ENCODE measurements around the gene MEFV. TPM values are rescaled to one million over a fixed set of nuclear protein-coding genes. Genes with fewer than 3 reads are reported as not detected.

MEFV gene
- total RNA-seq, 2 experiments from 2014 or later: not detected

DNA sequence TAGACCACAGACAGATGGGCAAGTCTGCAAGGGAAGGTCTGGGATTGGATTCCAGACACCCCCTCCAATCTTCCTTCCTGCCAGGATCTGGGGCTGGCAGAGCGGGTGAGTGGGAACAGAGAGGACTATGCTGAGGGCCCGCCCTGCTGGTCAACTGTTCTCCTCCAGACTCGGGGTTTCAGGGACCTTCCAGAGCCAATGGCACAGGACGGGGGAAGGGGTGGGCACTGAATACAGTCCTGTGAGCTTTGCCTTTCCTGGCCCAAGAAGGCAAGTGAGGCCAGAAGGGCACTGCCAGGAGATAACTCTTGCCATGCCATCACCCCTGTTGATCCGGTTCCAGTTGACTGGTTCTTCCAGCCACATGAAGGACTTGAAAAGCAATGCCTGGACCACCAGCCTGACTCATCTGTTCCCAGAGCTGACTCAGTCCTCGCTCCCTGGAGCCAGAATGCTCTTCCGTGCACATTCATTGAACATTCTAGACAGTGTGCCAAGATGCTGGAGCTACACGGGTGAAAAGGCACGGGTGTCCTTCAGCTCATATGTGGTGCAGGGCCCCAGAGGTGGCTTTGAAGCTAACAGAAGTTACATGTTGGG, 533 bp upstream of the MEFV start:
- Mint-ChIP-seq H3K36me3 (ENCODE audit: low read depth) (no peaks in the 10 kb centered on the region), H3K27me3 (no peaks in the 10 kb centered on the region), H3K4me1 (ENCODE audit: low read depth) (peaks cover 3% of the 10 kb centered on the region), H3K27ac (no peak overlapping the region), H3K9me3 (no peaks in the 10 kb centered on the region), H3K4me3 (no peak overlapping the region)
- TF ChIP-seq, protein P1, sequence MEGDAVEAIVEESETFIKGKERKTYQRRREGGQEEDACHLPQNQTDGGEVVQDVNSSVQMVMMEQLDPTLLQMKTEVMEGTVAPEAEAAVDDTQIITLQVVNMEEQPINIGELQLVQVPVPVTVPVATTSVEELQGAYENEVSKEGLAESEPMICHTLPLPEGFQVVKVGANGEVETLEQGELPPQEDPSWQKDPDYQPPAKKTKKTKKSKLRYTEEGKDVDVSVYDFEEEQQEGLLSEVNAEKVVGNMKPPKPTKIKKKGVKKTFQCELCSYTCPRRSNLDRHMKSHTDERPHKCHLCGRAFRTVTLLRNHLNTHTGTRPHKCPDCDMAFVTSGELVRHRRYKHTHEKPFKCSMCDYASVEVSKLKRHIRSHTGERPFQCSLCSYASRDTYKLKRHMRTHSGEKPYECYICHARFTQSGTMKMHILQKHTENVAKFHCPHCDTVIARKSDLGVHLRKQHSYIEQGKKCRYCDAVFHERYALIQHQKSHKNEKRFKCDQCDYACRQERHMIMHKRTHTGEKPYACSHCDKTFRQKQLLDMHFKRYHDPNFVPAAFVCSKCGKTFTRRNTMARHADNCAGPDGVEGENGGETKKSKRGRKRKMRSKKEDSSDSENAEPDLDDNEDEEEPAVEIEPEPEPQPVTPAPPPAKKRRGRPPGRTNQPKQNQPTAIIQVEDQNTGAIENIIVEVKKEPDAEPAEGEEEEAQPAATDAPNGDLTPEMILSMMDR (IDR thresholded peaks at IDR 0.05): no peak
- CTCF ChIA-PET: interaction anchor here (2.4 kb wide), 1 partner anchor 10 kb away, joined by 6 read pairs; no protein-coding TSS in a partner anchor
- intact Hi-C loops (cut with micrococcal nuclease): no loop called here
- ATAC-seq: no peak
- DNase-seq: no peak
- POLR2A ChIA-PET: interaction anchor here (0.6 to 1.7 kb wide), 2 partner anchors 33 to 188 kb away, joined by 3 to 9 read pairs; no protein-coding TSS in a partner anchor

DNA sequence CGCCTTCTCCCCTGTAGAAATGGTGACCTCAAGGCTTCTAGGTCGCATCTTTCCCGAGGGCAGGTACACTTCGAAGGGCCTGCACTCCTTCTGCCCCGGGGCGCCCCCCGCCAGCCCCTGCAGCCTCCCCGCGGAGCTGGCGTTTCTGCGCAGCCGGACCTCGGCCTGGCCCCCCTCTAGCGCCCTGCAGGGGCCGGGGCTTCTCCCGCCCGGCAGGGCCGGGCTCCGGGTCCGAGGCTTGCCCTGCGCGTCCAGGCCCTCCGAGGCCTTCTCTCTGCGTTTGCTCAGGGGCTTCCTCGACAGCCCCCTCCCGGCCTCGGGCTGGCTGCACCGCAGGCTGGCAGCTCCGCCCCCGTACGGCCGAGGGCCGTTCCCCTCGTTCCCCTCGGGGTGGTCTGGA, 2.1 kb downstream of the MEFV start:
- Mint-ChIP-seq H3K36me3 (ENCODE audit: low read depth) (no peaks in the 10 kb centered on the region), H3K4me1 (ENCODE audit: low read depth) (no peaks in the 10 kb centered on the region), H3K27me3 (peaks cover 2% of the 10 kb centered on the region), H3K9me3 (no peaks in the 10 kb centered on the region), H3K4me3 (no peak overlapping the region), H3K27ac (no peak overlapping the region)
- intact Hi-C loops (cut with micrococcal nuclease): no loop called here
- DNase-seq (no peak), ATAC-seq (no peak)
- CTCF ChIA-PET: interaction anchor here (1.5 kb wide), 1 partner anchor 12 kb away, joined by 5 read pairs; no protein-coding TSS in a partner anchor
- TF ChIP-seq, protein P1 (IDR thresholded peaks at IDR 0.05): no peak
- POLR2A ChIA-PET: interaction anchor here (1.4 kb wide), 1 partner anchor 9 kb away, joined by 4 read pairs; no protein-coding TSS in a partner anchor

- Mint-ChIP-seq H3K36me3 (ENCODE audit: low read depth) (no peaks in the 10 kb centered on the region), H3K4me3 (no peak overlapping the region), H3K27me3 (peaks cover 2% of the 10 kb centered on the region), H3K9me3 (no peaks in the 10 kb centered on the region), H3K4me1 (ENCODE audit: low read depth) (no peaks in the 10 kb centered on the region), H3K27ac (no peak overlapping the region)
- DNase-seq (no peak), ATAC-seq (no peak)
- ChIA-PET POLR2A (interaction anchor here (0.9 to 1.4 kb wide), 2 partner anchors 10 to 82 kb away, joined by 3 to 4 read pairs; no protein-coding TSS in a partner anchor), CTCF (interaction anchor here (0.8 to 1.5 kb wide), 2 partner anchors 10 to 13 kb away, joined by 3 to 5 read pairs; no protein-coding TSS in a partner anchor)
- TF ChIP-seq, protein P1 (IDR thresholded peaks at IDR 0.05): no peak
- intact Hi-C loops (cut with micrococcal nuclease): no loop called here
Measured at GRCh38 chr16:3252967-3253366, 3.5 kb downstream of the MEFV start.

GRCh38 chr16:3249451-3249850, 7.0 kb downstream of the MEFV start:
- DNase-seq: no peak
- H3K4me1 Mint-ChIP-seq (ENCODE audit: low read depth): no peaks in the 10 kb centered on the region
- POLR2A ChIA-PET: interaction anchor here (1.1 kb wide), 1 partner anchor 15 kb away, joined by 3 read pairs; no protein-coding TSS in a partner anchor
- intact Hi-C loops (cut with micrococcal nuclease): no loop called here
- no peaks in the 10 kb centered on the region for H3K36me3 Mint-ChIP-seq (ENCODE audit: low read depth)
- H3K27me3 Mint-ChIP-seq: peaks cover 2% of the 10 kb centered on the region
- CTCF ChIA-PET: no interaction called here
- no peak overlapping the region for H3K27ac Mint-ChIP-seq
- H3K9me3 Mint-ChIP-seq: no peaks in the 10 kb centered on the region
- no peak overlapping the region for H3K4me3 Mint-ChIP-seq
- no peak for ATAC-seq
- TF ChIP-seq, protein P1 (IDR thresholded peaks at IDR 0.05): no peak

GRCh38 chr16:3249020-3249419, 7.4 kb downstream of the MEFV start:
- CTCF ChIA-PET: no interaction called here
- intact Hi-C loops (cut with micrococcal nuclease): no loop called here
- Mint-ChIP-seq H3K4me1 (ENCODE audit: low read depth) (peaks cover 1% of the 10 kb centered on the region), H3K36me3 (ENCODE audit: low read depth) (no peaks in the 10 kb centered on the region), H3K27ac (no peak overlapping the region), H3K27me3 (peaks cover 2% of the 10 kb centered on the region), H3K4me3 (no peak overlapping the region), H3K9me3 (no peaks in the 10 kb centered on the region)
- POLR2A ChIA-PET: interaction anchor here (0.9 kb wide), 1 partner anchor 14 kb away, joined by 5 read pairs; no protein-coding TSS in a partner anchor
- ATAC-seq (no peak), DNase-seq (no peak)
- TF ChIP-seq, protein P1 (IDR thresholded peaks at IDR 0.05): no peak

All from activated CD8-positive, alpha-beta T cell treated with anti-CD3 and anti-CD28 coated beads for 36 hours (primary cell).